Inferior parietal cortex (tissue), 1 donor: ENCODE data around the gene CRABP2.

ENCODE experiments used
- DNase-seq: peaks from one replicate; pipeline ENCODE4 v3.0.0-alpha.2; 2016; ENCODE audit errors: extremely low spot score

CRABP2 gene

GRCh38 chr1:156742017-156742416 lies 36.6 kb upstream of the CRABP2 start:
- DNase-seq: no peak

DNA sequence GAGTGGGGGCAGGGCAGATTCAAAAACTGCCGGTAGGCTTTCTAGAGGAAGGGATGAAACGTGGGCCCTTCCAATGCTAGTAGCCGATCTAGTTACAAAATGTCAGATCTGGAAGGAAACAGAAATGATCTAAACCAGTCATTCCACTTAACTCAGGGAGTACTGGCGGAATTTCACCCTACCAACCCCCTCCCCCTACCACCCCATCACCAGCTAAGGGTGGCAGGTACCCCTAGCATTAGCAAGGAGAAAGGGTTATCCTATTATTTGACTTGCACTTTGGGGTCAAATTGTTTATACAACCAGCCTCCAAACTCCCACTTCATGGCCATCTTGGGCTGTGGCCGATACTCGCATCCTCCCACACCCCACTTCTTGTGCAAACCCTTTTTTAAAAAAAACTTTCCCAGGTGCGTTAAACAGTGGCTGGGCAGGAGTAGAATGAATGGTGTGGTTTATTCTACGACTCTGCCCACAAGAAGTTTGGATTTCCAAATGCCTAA lies 36.1 kb upstream of the CRABP2 start:
- DNase-seq: no peak

DNA sequence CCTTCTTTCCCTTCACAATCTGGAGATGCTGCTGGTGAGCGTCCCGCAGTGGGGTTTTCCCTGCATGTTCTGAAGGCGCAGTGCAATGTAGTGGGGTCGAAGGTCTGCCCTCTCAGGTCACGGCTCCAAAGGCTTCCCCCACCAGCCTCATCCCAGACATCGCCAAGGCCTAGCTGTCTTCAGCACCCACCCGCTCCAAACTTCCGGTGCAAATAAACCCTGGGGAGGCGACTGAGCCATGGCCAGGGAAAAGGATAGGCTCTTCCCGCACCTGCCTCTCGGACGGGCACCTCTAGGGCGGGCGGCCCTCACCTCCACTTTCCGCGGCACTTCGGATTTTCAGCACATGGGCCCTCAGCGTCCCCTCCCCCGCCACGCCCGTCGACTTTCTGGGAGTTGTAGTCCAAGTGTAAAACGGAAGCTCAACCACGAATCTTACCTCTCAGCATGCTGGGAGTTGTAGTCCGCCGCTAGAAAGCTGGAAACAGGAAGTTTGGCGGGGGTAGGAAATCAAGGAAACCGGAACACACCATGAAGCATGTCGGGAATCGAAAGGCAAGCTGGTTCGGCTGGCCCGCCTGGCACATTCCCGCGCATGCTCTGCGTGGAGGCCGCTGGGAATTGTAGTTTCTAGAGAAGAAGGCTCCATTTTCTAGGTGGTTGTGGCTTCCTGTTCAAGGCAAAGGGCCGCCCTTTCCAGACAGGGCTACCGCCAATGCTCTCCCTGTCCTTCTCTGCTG lies 35.5 kb upstream of the CRABP2 start, which contains the start of gene MRPL24:
MRPL24 (minus strand) TSS at position 348 of the 740 bp plus-strand sequence. CDS start 2,384 bp downstream, outside the sequence.
- DNase-seq: peak; percentile 100

GRCh38 chr1:156740237-156740740 lies 34.9 kb upstream of the CRABP2 start:
- DNase-seq: no peak

DNA sequence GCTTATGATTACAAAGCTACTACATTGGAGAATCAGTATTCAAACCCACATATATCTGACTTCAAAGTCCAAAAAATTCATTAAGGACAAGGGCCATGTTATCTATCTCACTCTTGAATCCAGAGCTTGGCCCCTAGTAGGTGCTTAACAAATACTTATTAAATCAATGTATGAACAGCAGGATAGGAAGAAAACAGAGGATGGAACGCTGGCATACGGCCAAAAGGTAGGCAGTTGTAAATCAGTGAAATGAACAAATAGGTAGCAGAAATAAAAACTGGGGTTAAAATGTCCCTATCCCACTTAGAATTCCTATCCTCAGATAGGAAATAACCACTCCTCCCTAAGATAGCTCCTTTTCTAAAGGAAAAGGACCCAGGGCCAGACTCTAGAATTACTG lies 33.5 kb upstream of the CRABP2 start:
- DNase-seq: no peak

DNA sequence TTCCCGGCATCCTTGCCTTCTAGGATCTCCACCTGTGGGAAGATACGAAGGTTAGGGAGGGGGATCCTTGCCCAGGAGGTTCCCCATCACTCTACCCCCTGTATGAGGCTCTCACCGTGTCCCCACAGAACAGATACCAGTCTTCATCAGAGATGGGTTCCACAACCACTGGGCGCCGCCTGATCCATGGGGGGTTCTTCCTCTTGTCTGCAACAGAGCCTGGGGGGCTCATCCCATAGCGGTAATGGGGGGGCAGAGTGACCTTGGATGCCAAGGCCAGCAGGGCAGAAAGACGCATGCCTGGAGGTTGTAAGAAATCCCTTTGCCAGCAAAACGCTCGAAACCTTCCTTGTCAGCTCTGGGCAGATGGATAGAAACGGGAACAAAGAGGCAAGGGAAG lies 33.0 kb upstream of the CRABP2 start:
- DNase-seq: no peak

DNA sequence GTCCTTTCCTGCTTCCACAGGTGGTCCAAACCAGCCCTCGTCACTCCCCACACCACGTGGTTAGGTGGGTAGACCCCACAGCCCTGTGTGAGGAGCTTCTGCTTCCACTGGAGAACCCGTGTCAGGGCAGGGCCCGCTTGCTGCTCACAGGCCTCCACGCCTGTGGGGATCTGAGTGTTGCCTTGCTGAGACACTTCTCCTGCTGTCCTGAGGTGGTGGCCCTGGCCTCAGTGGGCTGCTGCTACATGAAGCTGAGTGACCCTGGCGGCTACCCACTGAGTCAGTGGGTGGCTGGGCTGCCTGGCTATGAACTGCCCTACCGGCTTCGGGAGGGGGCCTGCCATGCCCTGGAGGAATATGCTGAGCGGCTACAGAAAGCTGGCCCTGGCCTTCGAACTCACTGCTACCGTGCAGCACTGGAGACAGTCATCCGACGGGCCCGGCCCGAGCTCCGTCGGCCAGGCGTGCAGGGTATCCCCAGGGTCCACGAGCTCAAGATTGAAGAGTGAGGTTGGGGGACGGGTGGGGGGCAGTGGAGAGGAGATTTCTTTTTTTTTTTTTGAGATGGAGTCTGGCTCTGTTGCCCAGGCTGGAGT lies 28.7 kb upstream of the CRABP2 start:
- no peak for DNase-seq

DNA sequence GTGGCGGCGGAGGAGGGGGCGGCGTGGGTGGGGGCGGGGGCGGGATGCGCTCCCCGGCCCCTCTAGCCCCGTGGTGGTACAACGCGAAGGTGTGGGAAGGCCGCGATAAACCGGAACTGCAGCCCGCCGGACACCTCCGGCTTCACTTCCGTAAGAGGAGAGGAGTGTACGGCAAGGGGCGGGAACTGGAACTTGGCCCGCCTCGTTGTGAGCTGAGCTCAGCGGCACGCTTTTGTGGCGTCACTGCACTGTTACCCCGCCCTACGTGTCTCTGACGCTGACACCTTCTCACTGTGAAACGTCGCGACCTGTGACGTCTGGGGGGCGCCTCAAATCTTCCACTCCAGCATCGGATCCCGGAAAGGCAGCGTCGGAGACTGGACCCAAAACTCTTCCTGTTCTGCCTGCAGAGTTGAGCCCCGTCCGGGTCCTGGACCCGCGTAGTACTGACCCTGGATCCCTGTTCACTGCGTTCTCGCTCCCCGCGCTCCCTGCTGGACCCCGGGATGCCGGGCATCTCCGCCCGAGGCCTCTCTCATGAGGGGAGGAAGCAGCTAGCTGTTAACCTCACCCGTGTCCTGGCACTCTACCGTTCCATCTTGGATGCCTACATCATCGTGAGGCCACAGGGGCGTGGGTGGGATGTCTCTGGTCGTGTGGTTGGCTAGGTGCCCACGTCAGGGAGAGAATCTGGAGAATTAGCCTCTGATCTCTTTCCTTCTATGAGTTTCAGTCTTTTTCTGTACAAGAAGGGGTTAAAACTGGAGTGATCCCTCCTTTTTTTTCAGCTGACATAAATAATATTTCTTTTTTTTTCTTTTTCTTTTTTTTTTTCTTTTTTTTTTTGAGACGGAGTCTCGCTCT lies 23.4 kb upstream of the CRABP2 start, which contains the start of gene ISG20L2:
ISG20L2 (minus strand) TSS at position 168 of the 864 bp plus-strand sequence. CDS start 1,114 bp downstream, outside the sequence.
- peak; percentile 93 for DNase-seq

DNA sequence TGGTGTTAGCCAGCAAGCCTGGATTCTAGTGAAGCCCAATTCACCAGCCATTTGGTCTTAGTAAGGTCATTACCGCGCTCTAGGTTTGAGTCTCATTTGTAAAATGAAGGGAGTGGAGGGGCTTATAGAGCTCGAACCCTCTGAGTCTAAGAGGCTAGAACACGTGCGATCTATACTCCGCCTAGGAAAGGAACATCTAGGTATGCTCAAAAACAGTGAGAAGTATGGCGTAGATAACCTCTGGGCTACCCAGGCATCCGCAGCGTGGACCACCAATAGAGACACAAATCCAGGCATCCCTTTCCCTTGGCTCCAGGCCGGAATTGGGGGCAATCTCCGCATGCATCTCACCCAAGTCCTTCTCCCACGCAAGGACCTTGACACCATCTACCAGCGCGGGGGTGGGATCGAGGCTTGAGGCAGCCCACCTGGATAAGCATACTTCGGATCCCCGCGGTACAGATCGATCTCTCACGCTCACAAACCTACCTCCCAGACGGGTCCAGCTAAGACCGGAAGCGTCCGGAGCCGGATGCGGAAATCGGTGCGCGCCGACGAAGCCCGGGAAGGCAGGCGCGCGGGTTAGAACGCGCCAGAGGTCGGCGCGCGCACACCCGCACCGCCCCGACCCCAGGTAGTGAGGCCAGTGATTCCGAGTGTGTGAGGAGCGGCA lies 22.7 kb upstream of the CRABP2 start, which contains the start of gene METTL25B:
METTL25B (plus strand) TSS at position 544 of the 673 bp plus-strand sequence. CDS start 636 bp downstream, outside the sequence.
- DNase-seq: peak; percentile 84

- no peak for DNase-seq
Observed at GRCh38 chr1:156727492-156727891, 22.1 kb upstream of the CRABP2 start.

GRCh38 chr1:156726549-156727226 lies 21.3 kb upstream of the CRABP2 start:
- no peak for DNase-seq

DNA sequence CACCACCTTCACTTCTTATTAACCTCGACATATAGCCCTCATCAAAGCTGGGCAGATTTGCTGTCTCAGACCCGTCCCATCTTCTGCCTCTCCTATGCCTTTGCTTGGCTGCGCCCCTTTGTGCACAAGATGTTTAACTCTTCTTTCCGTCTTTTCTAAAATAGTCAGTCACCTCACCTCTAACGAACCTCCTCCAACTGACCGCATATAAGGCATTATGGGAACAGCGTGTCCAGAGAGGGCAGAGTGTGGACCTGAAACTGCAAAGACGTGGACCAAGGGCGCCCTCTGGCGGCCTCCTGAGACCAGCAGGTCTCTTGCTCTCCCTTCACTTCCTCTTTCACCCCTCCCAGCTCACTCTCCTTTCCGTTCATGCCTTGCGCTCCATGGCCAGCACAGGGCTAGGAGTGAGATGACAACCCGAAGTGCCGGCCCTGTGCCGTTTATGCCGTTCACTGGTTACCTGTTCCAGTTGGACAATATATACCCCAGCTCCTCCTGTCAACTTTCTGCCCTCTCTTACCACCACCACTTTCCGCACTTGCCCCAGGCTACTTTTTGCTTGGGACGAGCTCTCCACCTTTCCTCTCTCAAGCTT lies 20.4 kb upstream of the CRABP2 start:
- DNase-seq: peak; percentile 89

- DNase-seq: no peak
Observed at GRCh38 chr1:156721535-156721934, 16.2 kb upstream of the CRABP2 start.

DNA sequence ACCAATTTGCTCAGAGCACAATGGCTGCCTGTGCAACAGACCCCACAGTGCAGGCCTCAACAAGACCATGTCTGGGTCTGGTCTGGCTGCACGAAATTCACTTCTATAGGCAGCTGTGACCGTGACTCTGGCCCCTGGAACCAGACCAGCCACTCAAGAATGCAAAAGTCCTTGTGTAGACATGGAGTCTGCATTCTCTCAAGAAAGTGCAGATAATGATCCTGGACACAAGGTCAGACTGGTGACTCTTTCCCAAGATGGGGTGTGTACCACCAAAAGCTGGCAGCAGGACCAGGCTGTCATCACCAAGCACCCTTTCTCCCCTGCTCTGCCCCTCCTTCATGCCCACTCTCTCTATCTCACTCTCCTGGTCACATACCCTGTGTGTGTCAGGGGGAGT lies 15.7 kb upstream of the CRABP2 start:
- DNase-seq: no peak

DNA sequence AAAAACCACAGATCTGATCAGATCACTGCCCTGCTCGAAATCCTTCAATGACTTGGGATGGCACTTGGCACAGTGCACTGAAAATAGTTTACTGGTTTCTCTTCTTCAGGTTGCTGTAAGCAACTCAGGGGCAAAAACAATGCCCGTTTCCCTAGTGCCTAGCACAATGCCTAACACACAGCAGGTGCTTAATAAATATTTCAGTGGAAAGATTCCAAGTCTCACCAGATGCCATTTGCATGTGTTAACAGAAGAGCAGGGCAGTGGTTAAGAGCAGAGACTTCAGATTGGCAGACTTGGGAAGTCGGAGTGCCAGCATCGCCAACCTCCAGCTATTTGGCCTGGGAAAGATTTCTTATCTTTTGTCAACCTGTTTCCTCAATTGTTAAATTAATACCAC lies 12.0 kb upstream of the CRABP2 start:
- no peak for DNase-seq

GRCh38 chr1:156714830-156715229 lies 9.4 kb upstream of the CRABP2 start:
- DNase-seq: no peak

DNA sequence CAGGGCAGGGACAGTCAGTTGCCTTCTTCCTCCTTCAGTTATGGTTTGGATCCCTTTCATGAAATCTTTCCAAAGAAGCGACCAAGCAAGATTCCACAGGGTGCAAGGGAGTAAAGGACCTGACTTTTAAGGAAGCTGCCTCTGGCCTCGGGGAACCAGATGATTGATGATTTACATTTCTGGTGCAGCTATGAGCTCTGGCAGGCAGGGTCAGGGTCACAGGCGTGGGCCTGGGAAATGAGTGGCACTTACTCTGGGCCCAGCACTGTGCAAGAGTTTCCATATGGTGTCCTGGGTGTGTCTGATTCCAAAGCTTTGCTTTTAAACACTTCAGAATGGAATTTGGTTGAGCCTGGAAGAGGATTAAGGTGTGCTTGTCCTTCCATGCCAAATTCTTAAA lies 7.2 kb upstream of the CRABP2 start:
- DNase-seq: no peak

DNA sequence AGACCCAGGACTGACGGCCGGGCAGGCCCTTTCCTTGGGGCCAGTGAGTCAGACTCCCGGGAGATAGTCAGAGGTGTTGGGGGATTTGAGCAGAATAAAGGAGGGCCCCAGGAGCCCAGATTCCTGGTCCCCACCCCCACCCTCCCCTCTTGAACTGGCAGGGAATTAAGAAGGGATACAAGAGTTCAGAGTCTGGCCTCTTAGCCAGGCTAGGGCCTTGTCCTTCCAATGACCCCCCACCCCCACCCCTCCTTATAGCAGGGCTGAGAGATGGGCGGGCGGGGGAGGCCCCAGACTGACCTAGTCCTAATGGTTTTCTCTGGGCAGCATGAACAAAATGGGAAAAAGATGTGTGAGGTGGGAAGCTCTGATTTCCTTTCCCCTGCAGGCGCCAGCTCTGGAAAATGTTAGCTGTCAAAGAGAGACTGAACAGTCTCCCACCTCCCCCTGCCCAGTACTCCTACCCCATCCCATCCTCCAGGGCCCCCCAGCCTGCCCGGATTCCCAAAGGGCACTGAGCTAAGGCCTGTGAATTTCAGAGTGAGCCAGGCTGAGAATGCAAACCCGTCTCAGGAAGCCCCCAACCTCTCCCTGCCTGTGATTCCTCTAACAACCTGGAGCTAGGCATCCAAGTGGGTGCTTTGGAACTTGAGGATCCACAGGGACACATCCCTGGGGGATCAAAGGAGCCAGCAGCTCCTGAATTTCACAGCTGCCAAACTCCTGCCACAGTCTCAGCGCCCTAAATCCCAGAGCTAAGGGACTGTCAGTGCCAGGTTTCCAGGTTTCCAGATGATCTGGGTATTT lies 5.8 kb upstream of the CRABP2 start:
- no peak for DNase-seq

GRCh38 chr1:156709757-156710489 lies 4.5 kb upstream of the CRABP2 start:
- DNase-seq: no peak
